Liver (tissue), 3 donors: ENCODE measurements around the gene TCF12.
A peak's percentile ranks its signal among the peaks of the same experiment; 100 is the strongest.

Source experiments
- CTCF ChIP-seq: fragments of 150-350 bp; IDR thresholded peaks from 2 replicates; pipeline ENCODE4 v1.5.1; 2017; ENCODE audit warnings: improper control_type of control experiment, low read depth, low read length; ENCODE audit not compliant: missing input control
- EGR1 ChIP-seq, 2 donors: IDR thresholded peaks; 2 replicates each; pipeline ENCODE4 v1.6.1; 2016 to 2018; ENCODE audit warnings: antibody characterized with exemption in 2 of 2, low read depth in 2 of 2
- GABPA ChIP-seq, 2 donors: IDR thresholded peaks in 1 of 2; conservative IDR thresholded peaks in 1 of 2; 2 replicates each; pipeline ENCODE4 v1.6.1; 2016; ENCODE audit warnings: antibody characterized with exemption in 2 of 2, mild to moderate bottlenecking in 1 of 2, moderate library complexity in 1 of 2
- MAX ChIP-seq: IDR thresholded peaks from 2 replicates; pipeline ENCODE4 v1.6.1; 2016; ENCODE audit warnings: antibody characterized with exemption
- RAD21 ChIP-seq, 2 donors: IDR thresholded peaks; 2 replicates each; pipeline ENCODE4 v1.6.1; 2016; ENCODE audit warnings: antibody characterized with exemption in 2 of 2, mild to moderate bottlenecking in 2 of 2
- RXRA ChIP-seq, 2 donors: IDR thresholded peaks; 2 replicates each; pipeline ENCODE4 v1.6.1; 2017 to 2018; ENCODE audit warnings: antibody characterized with exemption in 2 of 2, mild to moderate bottlenecking in 1 of 2
- donor health status: healthy.
- donor health status: healthy.

- TF ChIP-seq MAX (no peak), CTCF (peak; percentile 58), EGR1 (IDR thresholded peaks at IDR 0.05; ENCODE audit: low read depth in 2 of 2) (no peak), RAD21 (IDR thresholded peaks at IDR 0.05) (peak; percentile 89 to 94), RXRA (IDR thresholded peaks at IDR 0.05) (no peak), GABPA (IDR thresholded peaks at IDR 0.05 in 1 of 2, conservative IDR thresholded peaks at IDR 0.05 in 1 of 2) (no peak)
These were observed 295.4 kb downstream of the TCF12 start for GRCh38 chr15:57213862-57214261.
